ENCODE data around the gene ADARB2. TPM values are rescaled to one million over a fixed set of nuclear protein-coding genes. Genes with fewer than 3 reads are reported as not detected.

ADARB2 gene
- total and polyA plus RNA-seq, 11 donors, result 0.07 to 1.2 (median 0.28) TPM; not detected in 4

DNA sequence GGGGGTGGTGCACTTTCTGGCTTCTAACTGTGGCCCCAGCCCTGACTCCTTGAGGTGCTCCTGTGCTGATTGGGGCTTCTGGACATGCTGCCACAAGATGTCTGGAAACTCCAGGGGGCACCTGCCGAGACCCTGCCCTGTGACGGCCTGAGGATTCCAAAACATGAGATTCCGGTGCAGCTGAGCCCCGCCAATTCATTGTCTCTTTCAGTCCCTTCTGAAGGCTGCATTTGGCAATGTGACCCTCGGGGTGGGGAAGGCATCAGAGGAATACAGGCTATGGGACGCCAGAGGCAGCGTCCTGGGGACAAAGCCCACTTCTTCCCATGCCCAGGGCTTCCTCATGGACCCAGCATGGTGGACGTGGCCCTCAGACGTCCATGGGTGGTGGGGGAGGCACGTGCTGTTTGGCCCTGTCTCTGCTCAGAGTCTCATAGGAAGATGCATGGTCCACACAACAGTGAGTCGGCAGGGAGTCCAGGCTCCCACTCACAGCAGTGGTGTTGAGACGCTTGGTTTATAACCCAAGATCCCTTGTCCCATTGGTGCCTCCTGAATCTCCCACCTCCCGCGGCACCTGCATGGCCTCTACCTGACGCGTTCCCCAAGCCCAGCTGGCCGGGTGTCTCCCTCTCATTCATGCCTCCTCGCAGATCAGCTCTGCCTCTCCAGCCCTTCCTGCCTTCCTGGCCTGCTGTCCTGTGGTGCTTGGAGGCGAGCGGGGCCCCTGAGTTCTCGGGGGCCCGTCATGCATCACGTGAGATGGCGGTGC lies 551.2 kb downstream of the ADARB2 start:
- no peaks in the 10 kb centered on the region for H3K36me3 ChIP-seq
- no peak for TF ChIP-seq POLR2A (IDR thresholded peaks at IDR 0.05)
- TF ChIP-seq, protein P1, sequence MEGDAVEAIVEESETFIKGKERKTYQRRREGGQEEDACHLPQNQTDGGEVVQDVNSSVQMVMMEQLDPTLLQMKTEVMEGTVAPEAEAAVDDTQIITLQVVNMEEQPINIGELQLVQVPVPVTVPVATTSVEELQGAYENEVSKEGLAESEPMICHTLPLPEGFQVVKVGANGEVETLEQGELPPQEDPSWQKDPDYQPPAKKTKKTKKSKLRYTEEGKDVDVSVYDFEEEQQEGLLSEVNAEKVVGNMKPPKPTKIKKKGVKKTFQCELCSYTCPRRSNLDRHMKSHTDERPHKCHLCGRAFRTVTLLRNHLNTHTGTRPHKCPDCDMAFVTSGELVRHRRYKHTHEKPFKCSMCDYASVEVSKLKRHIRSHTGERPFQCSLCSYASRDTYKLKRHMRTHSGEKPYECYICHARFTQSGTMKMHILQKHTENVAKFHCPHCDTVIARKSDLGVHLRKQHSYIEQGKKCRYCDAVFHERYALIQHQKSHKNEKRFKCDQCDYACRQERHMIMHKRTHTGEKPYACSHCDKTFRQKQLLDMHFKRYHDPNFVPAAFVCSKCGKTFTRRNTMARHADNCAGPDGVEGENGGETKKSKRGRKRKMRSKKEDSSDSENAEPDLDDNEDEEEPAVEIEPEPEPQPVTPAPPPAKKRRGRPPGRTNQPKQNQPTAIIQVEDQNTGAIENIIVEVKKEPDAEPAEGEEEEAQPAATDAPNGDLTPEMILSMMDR (IDR thresholded peaks at IDR 0.05), result no peak
- no peak overlapping the region for H3K4me3 ChIP-seq
- ATAC-seq (no peak), DNase-seq (peak in 1 of 5 donors; percentile 27)
- peaks cover 0 to 17% (median 0%) of the 10 kb centered on the region in 9 donors for H3K27me3 ChIP-seq
- H3K9me3 ChIP-seq, result no peaks in the 10 kb centered on the region
- H3K27ac ChIP-seq, result no peak overlapping the region
- intact Hi-C loops (cut with DNase I), result no loop called here
- no peaks in the 10 kb centered on the region for H3K4me1 ChIP-seq
- WGBS, 4 donors, result 86 to 89% (median 87%) methylated on average over 14 to 24 of the region's 24 CpGs

DNA sequence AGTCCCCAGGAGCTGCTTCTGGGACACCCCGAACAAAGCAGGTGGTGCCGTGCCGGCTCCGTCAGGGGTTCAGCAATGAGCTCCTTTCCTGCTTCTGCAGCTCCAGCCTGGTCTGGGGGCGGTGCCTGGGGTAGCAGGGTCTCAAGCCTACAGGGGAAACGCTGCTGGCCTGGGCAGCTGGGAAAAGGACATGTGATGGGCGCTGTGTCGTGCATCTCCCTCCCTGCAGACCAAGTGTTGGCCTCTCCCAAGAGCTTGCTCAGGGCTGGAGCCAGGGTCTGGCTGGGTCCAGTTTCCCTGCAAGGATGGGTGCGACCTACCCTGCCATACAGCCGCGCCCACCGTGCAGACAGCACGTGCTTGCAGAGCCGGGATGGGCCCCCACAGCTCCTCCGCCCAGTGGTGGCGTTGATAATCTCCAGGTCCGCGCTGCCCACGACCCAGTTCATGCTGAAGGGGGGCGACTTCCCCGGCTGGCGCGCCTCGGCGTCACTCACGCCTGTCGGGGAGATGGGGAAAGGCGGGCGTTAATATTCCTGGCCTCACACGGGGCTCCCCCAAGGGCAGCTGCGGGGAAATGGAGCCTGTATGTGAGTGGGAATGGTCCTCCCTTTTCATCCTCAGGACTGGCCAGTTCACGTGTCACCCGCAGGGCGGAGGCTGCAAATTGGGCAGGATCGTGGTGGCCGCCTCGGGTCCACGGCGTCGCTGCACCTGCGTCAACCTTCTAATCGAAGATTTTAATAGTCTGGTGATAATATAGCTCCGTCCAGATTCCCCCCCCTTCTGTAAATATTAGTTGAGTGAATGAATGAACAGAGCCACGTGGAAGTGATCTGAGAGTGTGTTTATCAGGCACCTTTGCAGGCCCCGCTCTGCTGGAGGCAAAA lies 552.5 kb downstream of the ADARB2 start:
- 71 to 76% (median 73%) methylated on average over 43 to 45 of the region's 45 CpGs for WGBS, 4 donors

DNA sequence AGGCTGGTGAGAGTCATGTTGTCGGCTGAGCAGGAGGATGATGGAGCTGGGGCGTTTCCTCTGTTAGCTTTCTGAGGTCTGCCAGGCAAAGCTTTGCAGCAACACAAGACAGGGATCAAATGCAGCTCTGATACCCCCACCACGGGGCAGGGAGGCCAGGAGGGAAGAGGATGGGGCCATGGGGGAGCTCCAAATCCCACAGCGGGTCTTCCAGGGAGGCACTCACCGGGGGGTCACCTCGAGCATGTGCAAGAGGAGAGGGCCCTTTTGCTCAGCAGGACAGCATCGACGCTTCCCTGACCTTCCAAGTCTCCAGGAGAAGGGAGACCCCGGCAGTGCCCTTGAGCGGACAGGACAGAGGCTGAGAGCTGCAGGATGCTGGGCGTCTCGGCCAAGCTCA lies 553.6 kb downstream of the ADARB2 start:
- ATAC-seq, result no peak

More for the DNA sequence above, 552.5 kb downstream of the ADARB2 start:
- peaks cover 0 to 15% (median 0%) of the 10 kb centered on the region in 9 donors for H3K27me3 ChIP-seq
- intact Hi-C loops (cut with DNase I), result no loop called here
- DNase-seq (peak in 1 of 5 donors; percentile 44), ATAC-seq (no peak)
- H3K27ac ChIP-seq, result no peak overlapping the region
- H3K4me1 ChIP-seq, result no peaks in the 10 kb centered on the region
- no peaks in the 10 kb centered on the region for H3K9me3 ChIP-seq
- no peaks in the 10 kb centered on the region for H3K36me3 ChIP-seq
- H3K4me3 ChIP-seq, result no peak overlapping the region
- TF ChIP-seq, protein P1 (IDR thresholded peaks at IDR 0.05), result no peak
- TF ChIP-seq POLR2A (IDR thresholded peaks at IDR 0.05), result no peak

More for the DNA sequence above, 553.6 kb downstream of the ADARB2 start:
- WGBS, 4 donors, result 50 to 60% (median 57%) methylated on average over 12 of the region's 12 CpGs
- Histone ChIP-seq H3K9me3 (no peaks in the 10 kb centered on the region), H3K4me3 (no peak overlapping the region), H3K27ac (no peak overlapping the region), H3K27me3 (peaks cover 0 to 15% (median 0%) of the 10 kb centered on the region in 9 donors), H3K4me1 (no peaks in the 10 kb centered on the region), H3K36me3 (no peaks in the 10 kb centered on the region)
- no peak for DNase-seq
- intact Hi-C loops (cut with DNase I), result no loop called here
- TF ChIP-seq, protein P1 (IDR thresholded peaks at IDR 0.05), result no peak
- TF ChIP-seq POLR2A (IDR thresholded peaks at IDR 0.05), result no peak
